Measurements from ENCODE around the gene ROCK1.

GRCh38 chr18:21110713-21111345 lies 784 bp downstream of the ROCK1 start:
- TF ChIP-seq CTCF (IDR thresholded peaks at IDR 0.05) (no peak), POLR2A (IDR thresholded peaks at IDR 0.05) (peak in 1 of 2 donors; percentile 5)
